ENCODE results near the gene PLPP4.
A peak's percentile ranks its signal among the peaks of the same experiment; 100 is the strongest.

Gene PLPP4

DNA sequence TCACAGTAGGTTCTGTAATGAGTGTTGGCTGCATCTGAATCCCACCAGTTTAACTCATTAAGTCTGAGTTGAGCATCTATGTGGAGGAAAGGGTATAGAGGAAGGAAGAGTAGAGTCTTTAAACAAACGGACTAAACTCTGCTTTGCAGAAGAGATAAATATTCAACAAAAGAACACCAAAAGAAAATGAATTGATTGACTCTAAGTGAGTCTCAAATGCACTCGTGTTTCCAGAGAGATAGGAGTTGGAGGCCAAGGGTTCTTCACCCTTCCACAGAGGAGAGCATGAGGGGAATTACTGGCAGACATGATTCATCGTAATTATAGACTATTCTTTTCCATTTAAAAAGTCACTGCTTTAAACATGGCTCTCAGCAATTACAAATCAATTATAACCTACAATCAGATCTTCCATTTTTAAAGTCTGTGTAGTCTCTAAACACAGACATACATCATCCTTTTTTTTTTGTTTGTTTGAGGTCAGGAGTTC lies 56.3 kb downstream of the PLPP4 start:
- no peak for DNase-seq (ENCODE audit: low read depth)
- H3K4me3 ChIP-seq (ENCODE audit: low read depth, low read length): no peak overlapping the region
- TF ChIP-seq, protein P1, sequence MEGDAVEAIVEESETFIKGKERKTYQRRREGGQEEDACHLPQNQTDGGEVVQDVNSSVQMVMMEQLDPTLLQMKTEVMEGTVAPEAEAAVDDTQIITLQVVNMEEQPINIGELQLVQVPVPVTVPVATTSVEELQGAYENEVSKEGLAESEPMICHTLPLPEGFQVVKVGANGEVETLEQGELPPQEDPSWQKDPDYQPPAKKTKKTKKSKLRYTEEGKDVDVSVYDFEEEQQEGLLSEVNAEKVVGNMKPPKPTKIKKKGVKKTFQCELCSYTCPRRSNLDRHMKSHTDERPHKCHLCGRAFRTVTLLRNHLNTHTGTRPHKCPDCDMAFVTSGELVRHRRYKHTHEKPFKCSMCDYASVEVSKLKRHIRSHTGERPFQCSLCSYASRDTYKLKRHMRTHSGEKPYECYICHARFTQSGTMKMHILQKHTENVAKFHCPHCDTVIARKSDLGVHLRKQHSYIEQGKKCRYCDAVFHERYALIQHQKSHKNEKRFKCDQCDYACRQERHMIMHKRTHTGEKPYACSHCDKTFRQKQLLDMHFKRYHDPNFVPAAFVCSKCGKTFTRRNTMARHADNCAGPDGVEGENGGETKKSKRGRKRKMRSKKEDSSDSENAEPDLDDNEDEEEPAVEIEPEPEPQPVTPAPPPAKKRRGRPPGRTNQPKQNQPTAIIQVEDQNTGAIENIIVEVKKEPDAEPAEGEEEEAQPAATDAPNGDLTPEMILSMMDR (IDR thresholded peaks at IDR 0.05; ENCODE audit: control insufficient read depth, extremely low read depth, insufficient read depth): no peak

DNA sequence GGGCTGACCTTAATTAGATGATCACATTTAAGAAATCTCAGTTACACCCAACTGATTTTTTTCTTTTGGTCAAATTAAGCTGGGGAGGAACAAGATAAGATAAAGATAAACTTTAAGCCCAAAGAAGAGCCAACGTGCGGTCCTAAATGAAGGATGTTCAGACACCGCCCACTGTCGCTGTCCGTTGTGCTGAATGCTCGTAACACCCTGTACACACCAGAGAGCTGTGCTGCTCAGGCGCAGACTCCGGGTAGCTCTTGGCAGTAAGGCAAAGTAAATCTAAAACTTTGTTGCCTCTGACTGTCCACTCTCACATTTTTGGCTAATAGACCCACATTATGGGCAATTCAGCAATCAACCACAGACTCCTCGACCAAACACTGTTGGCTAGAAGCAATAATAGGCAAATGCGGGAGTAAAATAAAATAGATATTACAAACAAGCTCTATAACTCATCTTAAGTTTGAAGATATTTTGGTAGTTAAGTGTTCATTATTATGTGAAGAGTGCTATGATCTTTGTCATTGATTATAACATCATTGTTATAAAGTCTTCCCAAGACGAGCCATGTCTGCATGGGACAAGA lies 57.1 kb downstream of the PLPP4 start:
- H3K4me3 ChIP-seq (ENCODE audit: low read depth, low read length): no peak overlapping the region
- peak; percentile 33 for DNase-seq (ENCODE audit: low read depth)
- TF ChIP-seq, protein P1 (IDR thresholded peaks at IDR 0.05; ENCODE audit: control insufficient read depth, extremely low read depth, insufficient read depth): no peak

DNA sequence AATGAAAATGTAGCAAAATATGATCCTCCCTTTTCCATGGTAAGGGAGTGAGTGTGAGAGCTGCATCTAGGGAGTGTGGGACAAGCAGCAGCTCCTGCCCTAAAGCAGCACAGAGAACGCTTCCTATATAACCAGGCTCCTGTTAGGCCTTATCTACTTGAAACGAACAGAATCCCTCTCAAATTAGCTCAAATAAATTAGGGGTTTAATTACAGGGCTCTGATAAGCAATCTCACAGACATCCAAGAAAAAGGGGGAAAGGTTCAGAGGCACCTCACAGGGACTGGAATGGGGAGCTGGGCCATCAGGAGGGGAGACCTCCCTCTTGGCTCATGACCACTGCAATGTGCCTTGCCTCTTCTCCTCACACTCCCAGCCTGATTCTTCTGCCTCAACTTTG lies 57.9 kb downstream of the PLPP4 start:
- TF ChIP-seq, protein P1 (IDR thresholded peaks at IDR 0.05; ENCODE audit: control insufficient read depth, extremely low read depth, insufficient read depth): no peak
- H3K4me3 ChIP-seq (ENCODE audit: low read depth, low read length): no peak overlapping the region
- no peak for DNase-seq (ENCODE audit: low read depth)

DNA sequence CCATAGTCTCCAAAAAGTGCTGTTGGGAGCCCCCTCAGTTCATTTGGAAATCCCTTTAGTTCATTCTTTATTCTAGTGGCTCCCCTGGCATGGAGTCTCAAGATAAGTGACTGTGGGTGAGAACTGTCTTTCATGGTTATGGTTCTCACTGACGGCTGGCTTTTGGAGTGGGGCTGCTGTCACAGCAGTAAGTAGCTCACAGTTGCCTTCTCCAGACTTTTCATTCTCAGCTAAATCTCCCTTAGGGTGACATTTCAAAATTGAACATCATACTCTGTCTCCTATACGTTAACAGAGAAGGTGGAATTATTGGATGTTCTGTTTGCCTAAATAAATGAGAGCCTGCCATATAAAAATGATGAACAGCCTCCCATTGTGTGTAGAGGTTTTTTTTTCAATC lies 58.7 kb downstream of the PLPP4 start:
- no peak for DNase-seq (ENCODE audit: low read depth)
- no peak overlapping the region for H3K4me3 ChIP-seq (ENCODE audit: low read depth, low read length)
- TF ChIP-seq, protein P1 (IDR thresholded peaks at IDR 0.05; ENCODE audit: control insufficient read depth, extremely low read depth, insufficient read depth): no peak

DNA sequence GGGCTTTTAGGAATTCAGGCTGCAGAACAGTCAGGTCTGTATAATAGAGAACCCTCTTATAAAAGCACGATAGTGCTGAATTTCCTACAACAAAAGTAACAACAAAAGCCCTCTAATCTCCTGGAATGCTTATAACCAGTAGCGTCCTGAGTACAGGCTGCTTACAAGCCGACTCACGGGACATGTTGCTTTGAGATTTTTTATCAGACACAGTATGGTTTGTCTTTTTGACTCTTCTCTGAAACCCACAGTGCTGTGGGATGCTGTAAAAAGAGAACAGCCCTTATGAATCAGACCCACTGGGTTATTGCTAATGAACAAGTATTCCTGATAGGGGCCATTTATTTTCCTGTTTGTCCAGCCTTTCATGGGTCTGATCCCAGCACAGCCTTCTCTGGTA lies 59.4 kb downstream of the PLPP4 start:
- H3K4me3 ChIP-seq (ENCODE audit: low read depth, low read length): no peak overlapping the region
- TF ChIP-seq, protein P1 (IDR thresholded peaks at IDR 0.05; ENCODE audit: control insufficient read depth, extremely low read depth, insufficient read depth): no peak
- no peak for DNase-seq (ENCODE audit: low read depth)

DNA sequence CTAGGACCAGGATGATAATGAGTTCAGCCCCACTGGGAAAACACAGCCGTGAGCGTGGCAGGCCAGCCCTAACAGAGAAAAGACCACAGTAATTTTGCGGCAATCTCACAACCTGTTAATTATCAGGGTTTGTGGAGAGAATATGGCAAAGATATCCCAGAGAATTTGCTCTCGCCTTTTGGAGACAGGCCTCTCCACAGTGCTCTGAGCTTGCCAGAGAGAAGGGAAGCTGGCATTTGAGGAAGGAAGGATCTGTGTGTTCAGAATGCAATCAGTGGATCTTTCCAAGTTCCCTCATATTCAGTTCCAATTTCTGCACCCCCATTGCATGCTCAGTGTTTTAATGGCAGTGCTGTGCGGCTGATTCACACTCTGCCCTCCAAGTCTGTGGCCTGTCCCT lies 60.2 kb downstream of the PLPP4 start:
- H3K4me3 ChIP-seq (ENCODE audit: low read depth, low read length): no peak overlapping the region
- TF ChIP-seq, protein P1 (IDR thresholded peaks at IDR 0.05; ENCODE audit: control insufficient read depth, extremely low read depth, insufficient read depth): no peak
- DNase-seq (ENCODE audit: low read depth): no peak

DNA sequence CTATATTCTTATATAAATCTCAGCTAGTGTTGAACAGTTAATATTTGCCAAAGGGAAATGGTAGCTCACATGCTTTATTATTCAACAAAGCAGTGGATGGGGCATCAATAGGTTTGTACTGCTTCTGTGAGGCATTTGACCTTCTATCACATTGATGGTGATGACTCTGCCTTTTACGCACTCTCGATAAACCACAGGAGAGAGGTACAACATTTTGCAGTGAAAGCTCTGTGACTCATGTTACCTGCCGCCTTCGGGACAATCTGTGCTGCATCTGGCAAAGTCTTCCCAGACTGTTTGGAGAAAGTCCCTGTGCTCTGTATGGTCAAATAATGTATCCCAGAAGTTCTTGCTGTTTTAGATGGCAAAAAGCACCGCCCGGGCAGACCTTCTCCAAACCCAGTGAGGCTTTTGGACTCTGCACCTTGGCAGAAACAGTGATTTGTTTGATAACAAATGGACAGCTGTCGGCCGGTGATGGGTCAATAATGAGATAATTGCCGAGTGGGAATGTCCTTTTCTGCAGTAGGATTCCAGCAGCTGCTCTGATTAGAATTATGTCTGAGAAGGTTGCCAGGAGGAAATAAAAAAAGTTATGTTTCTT lies 61.0 kb downstream of the PLPP4 start:
- H3K4me3 ChIP-seq (ENCODE audit: low read depth, low read length): no peak overlapping the region
- DNase-seq (ENCODE audit: low read depth): no peak
- TF ChIP-seq, protein P1 (IDR thresholded peaks at IDR 0.05; ENCODE audit: control insufficient read depth, extremely low read depth, insufficient read depth): no peak

Data from LNCaP clone FGC (cell line).